HepG2 (cell line): ENCODE measurements around the gene COMP. TPM values are rescaled to one million over a fixed set of nuclear protein-coding genes. Genes with fewer than 3 reads are reported as not detected.

ENCODE experiments used
- ATF1 ChIP-seq: IDR thresholded peaks from 2 replicates; pipeline ENCODE4 v1.6.1; 2016; ENCODE audit warnings: mild to moderate bottlenecking, control low read depth
- ATRX ChIP-seq: sonication (generic); formaldehyde crosslinking; IDR thresholded peaks from 2 replicates; pipeline ENCODE4 v1.4.0; 2020; ENCODE audit warnings: missing genetic modification reagents, borderline replicate concordance
- FLYWCH1 ChIP-seq: sonication (generic); formaldehyde crosslinking; IDR thresholded peaks from 2 replicates; pipeline ENCODE4 v1.8.1; 2023; ENCODE audit warnings: mild to moderate bottlenecking, missing genetic modification reagents
- GATAD1 ChIP-seq: IDR thresholded peaks from 2 replicates; pipeline ENCODE4 v1.6.1; 2016; ENCODE audit warnings: missing genetic modification reagents, missing compliant biosample characterization
- KMT2B ChIP-seq: IDR thresholded peaks from 2 replicates; pipeline ENCODE4 v1.6.1; 2016; ENCODE audit warnings: missing genetic modification reagents, missing compliant biosample characterization
- MAZ ChIP-seq, 2 experiments: sonication (generic) in 1 of 2; formaldehyde crosslinking in 1 of 2; IDR thresholded peaks; 2 replicates each; pipeline versions ENCODE4 v1.5.0 to v1.6.1; 2012 to 2020; ENCODE audit warnings: low read depth in 2 of 2, mild to moderate bottlenecking in 2 of 2, borderline replicate concordance in 1 of 2, improper control_type of control experiment in 1 of 2, low read length in 1 of 2, missing genetic modification reagents in 1 of 2, moderate library complexity in 1 of 2
- MBNL3 ChIP-seq: fragments of 250-450 bp; sonication (Bioruptor Pico); conservative IDR thresholded peaks from 2 replicates; pipeline ENCODE4 v1.8.0; 2022; ENCODE audit warnings: mild to moderate bottlenecking, inconsistent platforms
- NR2F6 ChIP-seq, 2 experiments: IDR thresholded peaks; 2 replicates each; pipeline ENCODE4 v1.6.1; 2016; ENCODE audit warnings: antibody characterized with exemption in 1 of 2, mild to moderate bottlenecking in 1 of 2
- SCMH1 ChIP-seq: sonication (generic); formaldehyde crosslinking; IDR thresholded peaks from 2 replicates; pipeline ENCODE4 v1.9.0; 2021; ENCODE audit warnings: missing genetic modification reagents, mild to moderate bottlenecking, borderline replicate concordance
- ZNF101 ChIP-seq: sonication (generic); formaldehyde crosslinking; IDR thresholded peaks from 2 replicates; pipeline ENCODE4 v1.4.0; 2020; ENCODE audit warnings: mild to moderate bottlenecking, low read depth, missing genetic modification reagents, borderline replicate concordance
- ZNF17 ChIP-seq: sonication (generic); formaldehyde crosslinking; IDR thresholded peaks from 2 replicates; pipeline ENCODE4 v1.5.0; 2020; ENCODE audit warnings: mild to moderate bottlenecking, missing genetic modification reagents
- ZNF207 ChIP-seq: fragments of 450-650 bp; IDR thresholded peaks from 2 replicates; pipeline ENCODE4 v1.6.1; 2016; ENCODE audit warnings: antibody characterized with exemption, borderline replicate concordance
- ZNF333 ChIP-seq: sonication (generic); formaldehyde crosslinking; IDR thresholded peaks from 2 replicates; pipeline ENCODE4 v1.4.0; 2020; ENCODE audit warnings: mild to moderate bottlenecking, missing genetic modification reagents, borderline replicate concordance
- ZNF501 ChIP-seq: sonication (generic); formaldehyde crosslinking; IDR thresholded peaks from 2 replicates; pipeline ENCODE4 v1.5.1; 2020; ENCODE audit warnings: mild to moderate bottlenecking, moderate library complexity, missing genetic modification reagents
- polyA plus RNA-seq, 8 experiments: library from polyadenylated mRNA; depleted of rRNA in 3 of 8; stranded (reverse) in 7 of 8; unstranded in 1 of 8; fragments of >200 nt; fragmentation: Illumina TruSeq in 4 of 8; extraction: Trizol in 4 of 8; gene quantifications; 2 replicates each; pipeline versions ENCODE4 v1.2.1 to v1.2.3, GENCODE V29; 2011 to 2016; ENCODE audit warnings: low read depth in 4 of 8, missing spikeins in 1 of 8, mixed read lengths in 1 of 8; ENCODE audit not compliant: insufficient read depth in 1 of 8
- total RNA-seq, 5 experiments: library from RNA; depleted of rRNA; stranded (reverse); fragments of >200 nt; fragmentation: Illumina TruSeq; extraction: Trizol; gene quantifications; 2 replicates each; pipeline ENCODE4 v1.2.3, GENCODE V29; 2016; ENCODE audit warnings: low read depth in 1 of 5
- TF ChIP-seq, protein P1 (sequence below): sonication (generic); formaldehyde crosslinking; IDR thresholded peaks from 2 replicates; pipeline ENCODE4 v1.5.0; 2020; ENCODE audit warnings: missing genetic modification reagents, mild to moderate bottlenecking, borderline replicate concordance
- TF ChIP-seq, protein P2 (sequence below): fragments of 450-650 bp; IDR thresholded peaks from 2 replicates; pipeline ENCODE4 v1.6.1; 2017; ENCODE audit warnings: mild to moderate bottlenecking
- TF ChIP-seq, protein P3 (sequence below): sonication (generic); formaldehyde crosslinking; IDR thresholded peaks from 2 replicates; pipeline ENCODE4 v1.4.0; 2020; ENCODE audit warnings: mild to moderate bottlenecking, missing genetic modification reagents
- TF ChIP-seq, protein P4 (sequence below): sonication (generic); formaldehyde crosslinking; IDR thresholded peaks from 2 replicates; pipeline ENCODE4 v1.5.0; 2020; ENCODE audit warnings: missing genetic modification reagents
- TF ChIP-seq, protein P5 (sequence below): sonication (generic); formaldehyde crosslinking; IDR thresholded peaks from 2 replicates; pipeline ENCODE4 v1.5.0; 2020; ENCODE audit warnings: missing genetic modification reagents, mild to moderate bottlenecking, borderline replicate concordance

Gene COMP
- total and polyA plus RNA-seq, 2 of the 13 experiments (the other 11 are each of a cell fraction or from before 2014, with no cell fraction given): 0.04 to 0.13 TPM

DNA sequence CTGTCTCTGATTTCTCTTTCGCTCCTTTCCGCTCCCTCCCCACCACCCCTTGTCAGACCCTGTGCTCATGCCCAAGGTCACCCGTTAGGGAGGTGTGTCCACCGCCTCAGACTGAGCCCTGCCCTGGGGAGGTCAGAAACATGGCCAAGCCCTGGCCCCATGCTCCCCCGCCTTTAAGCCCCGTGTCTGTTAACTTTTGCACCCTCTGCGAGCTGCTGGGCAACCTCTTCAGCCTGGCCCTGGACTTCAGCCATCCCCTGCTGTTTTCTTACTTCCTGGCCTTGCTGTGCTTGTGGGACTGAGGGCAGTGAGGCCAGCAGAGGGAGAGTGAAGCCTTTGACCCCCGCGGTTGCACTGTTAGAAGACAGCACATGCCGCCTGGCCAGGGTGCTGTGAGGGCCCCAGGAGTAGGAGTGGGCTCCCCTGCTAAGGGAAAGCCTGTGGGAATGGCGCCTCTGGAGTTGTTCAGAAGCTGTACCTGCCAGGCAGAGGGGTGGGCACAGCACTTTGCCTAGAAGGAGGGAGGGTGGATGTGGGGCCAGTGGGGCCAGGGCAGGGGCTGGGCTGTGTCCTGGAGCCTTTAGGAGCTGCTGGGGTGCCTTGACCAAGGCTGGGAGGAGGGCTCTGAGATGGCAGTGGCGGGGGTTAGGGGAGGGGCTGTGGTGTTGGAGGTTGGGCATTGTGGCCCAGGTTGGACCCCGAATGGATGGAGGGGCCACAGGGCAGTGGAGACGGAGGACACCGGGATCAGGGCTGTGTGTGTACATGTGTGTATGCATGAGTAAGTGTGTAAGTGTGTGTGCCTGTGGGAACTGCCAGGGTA is 48.6 kb upstream of the COMP start (continued):
- no peak for TF ChIP-seq ZNF101 (CRISPR knock-in tag)
- peak; percentile 82 for TF ChIP-seq ZNF501 (CRISPR knock-in tag)
- TF ChIP-seq, protein P1, sequence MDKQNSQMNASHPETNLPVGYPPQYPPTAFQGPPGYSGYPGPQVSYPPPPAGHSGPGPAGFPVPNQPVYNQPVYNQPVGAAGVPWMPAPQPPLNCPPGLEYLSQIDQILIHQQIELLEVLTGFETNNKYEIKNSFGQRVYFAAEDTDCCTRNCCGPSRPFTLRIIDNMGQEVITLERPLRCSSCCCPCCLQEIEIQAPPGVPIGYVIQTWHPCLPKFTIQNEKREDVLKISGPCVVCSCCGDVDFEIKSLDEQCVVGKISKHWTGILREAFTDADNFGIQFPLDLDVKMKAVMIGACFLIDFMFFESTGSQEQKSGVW: no peak
- no peak for TF ChIP-seq SCMH1
- TF ChIP-seq KMT2B (CRISPR knock-in tag): peak; percentile 58; the same call in 1 of the 2 replicates
- TF ChIP-seq MAZ (IDR thresholded peaks at IDR 0.05; ENCODE audit: borderline replicate concordance, low read depth, low read length): 0 out of 2 replicates have a peak, but pooled peaks have one; percentile 45
- peak; percentile 73; the same call in 1 of the 2 replicates for TF ChIP-seq MAZ (CRISPR knock-in tag; IDR thresholded peaks at IDR 0.05; ENCODE audit: low read depth)
- TF ChIP-seq FLYWCH1 (CRISPR knock-in tag): no peak
- TF ChIP-seq, protein P2, sequence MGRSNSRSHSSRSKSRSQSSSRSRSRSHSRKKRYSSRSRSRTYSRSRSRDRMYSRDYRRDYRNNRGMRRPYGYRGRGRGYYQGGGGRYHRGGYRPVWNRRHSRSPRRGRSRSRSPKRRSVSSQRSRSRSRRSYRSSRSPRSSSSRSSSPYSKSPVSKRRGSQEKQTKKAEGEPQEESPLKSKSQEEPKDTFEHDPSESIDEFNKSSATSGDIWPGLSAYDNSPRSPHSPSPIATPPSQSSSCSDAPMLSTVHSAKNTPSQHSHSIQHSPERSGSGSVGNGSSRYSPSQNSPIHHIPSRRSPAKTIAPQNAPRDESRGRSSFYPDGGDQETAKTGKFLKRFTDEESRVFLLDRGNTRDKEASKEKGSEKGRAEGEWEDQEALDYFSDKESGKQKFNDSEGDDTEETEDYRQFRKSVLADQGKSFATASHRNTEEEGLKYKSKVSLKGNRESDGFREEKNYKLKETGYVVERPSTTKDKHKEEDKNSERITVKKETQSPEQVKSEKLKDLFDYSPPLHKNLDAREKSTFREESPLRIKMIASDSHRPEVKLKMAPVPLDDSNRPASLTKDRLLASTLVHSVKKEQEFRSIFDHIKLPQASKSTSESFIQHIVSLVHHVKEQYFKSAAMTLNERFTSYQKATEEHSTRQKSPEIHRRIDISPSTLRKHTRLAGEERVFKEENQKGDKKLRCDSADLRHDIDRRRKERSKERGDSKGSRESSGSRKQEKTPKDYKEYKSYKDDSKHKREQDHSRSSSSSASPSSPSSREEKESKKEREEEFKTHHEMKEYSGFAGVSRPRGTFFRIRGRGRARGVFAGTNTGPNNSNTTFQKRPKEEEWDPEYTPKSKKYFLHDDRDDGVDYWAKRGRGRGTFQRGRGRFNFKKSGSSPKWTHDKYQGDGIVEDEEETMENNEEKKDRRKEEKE: no peak
- TF ChIP-seq ZNF207: no peak
- TF ChIP-seq ZNF333 (CRISPR knock-in tag): no peak
- TF ChIP-seq, protein P3, sequence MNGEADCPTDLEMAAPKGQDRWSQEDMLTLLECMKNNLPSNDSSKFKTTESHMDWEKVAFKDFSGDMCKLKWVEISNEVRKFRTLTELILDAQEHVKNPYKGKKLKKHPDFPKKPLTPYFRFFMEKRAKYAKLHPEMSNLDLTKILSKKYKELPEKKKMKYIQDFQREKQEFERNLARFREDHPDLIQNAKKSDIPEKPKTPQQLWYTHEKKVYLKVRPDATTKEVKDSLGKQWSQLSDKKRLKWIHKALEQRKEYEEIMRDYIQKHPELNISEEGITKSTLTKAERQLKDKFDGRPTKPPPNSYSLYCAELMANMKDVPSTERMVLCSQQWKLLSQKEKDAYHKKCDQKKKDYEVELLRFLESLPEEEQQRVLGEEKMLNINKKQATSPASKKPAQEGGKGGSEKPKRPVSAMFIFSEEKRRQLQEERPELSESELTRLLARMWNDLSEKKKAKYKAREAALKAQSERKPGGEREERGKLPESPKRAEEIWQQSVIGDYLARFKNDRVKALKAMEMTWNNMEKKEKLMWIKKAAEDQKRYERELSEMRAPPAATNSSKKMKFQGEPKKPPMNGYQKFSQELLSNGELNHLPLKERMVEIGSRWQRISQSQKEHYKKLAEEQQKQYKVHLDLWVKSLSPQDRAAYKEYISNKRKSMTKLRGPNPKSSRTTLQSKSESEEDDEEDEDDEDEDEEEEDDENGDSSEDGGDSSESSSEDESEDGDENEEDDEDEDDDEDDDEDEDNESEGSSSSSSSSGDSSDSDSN (CRISPR knock-in tag): peak; percentile 95
- TF ChIP-seq, protein P4, sequence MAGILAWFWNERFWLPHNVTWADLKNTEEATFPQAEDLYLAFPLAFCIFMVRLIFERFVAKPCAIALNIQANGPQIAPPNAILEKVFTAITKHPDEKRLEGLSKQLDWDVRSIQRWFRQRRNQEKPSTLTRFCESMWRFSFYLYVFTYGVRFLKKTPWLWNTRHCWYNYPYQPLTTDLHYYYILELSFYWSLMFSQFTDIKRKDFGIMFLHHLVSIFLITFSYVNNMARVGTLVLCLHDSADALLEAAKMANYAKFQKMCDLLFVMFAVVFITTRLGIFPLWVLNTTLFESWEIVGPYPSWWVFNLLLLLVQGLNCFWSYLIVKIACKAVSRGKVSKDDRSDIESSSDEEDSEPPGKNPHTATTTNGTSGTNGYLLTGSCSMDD (CRISPR knock-in tag): no peak
- no peak for TF ChIP-seq ATRX (CRISPR knock-in tag)
- TF ChIP-seq ZNF17: no peak
- TF ChIP-seq, protein P5, sequence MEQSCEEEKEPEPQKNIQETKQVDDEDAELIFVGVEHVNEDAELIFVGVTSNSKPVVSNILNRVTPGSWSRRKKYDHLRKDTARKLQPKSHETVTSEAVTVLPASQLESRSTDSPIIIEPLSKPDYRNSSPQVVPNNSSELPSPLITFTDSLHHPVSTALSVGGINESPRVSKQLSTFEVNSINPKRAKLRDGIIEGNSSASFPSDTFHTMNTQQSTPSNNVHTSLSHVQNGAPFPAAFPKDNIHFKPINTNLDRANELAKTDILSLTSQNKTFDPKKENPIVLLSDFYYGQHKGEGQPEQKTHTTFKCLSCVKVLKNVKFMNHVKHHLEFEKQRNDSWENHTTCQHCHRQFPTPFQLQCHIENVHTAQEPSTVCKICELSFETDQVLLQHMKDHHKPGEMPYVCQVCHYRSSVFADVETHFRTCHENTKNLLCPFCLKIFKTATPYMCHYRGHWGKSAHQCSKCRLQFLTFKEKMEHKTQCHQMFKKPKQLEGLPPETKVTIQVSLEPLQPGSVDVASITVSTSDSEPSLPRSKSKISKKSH (CRISPR knock-in tag): peak; percentile 58; the same call in 1 of the 2 replicates
- peak; percentile 70 for TF ChIP-seq GATAD1
- no peak for TF ChIP-seq ATF1
- TF ChIP-seq NR2F6 (IDR thresholded peaks at IDR 0.05): peak; percentile 94
- peak; percentile 97 for TF ChIP-seq NR2F6 (CRISPR knock-in tag; IDR thresholded peaks at IDR 0.05)
- TF ChIP-seq MBNL3 (CRISPR knock-in tag): no peak
